T-helper 22 cell (primary cell): ENCODE results near the gene FILIP1L.
"Not testable (repeated sequence)": the region's sequence is repeated elsewhere in the genome, so short reads cannot be mapped to it uniquely, and the experiment has no call there.

Experiments
- DNase-seq: peaks from one replicate; pipeline ENCODE4 v3.0.0-alpha.2; 2020; ENCODE audit warnings: low read depth

The FILIP1L gene

GRCh38 chr3:100098784-100099070, 15.6 kb downstream of the FILIP1L start:
- no peak for DNase-seq

- no peak for DNase-seq
These were observed 16.1 kb downstream of the FILIP1L start for GRCh38 chr3:100097919-100098783.

- DNase-seq: no peak
These were observed 17.4 kb downstream of the FILIP1L start for GRCh38 chr3:100096866-100097265.

DNA sequence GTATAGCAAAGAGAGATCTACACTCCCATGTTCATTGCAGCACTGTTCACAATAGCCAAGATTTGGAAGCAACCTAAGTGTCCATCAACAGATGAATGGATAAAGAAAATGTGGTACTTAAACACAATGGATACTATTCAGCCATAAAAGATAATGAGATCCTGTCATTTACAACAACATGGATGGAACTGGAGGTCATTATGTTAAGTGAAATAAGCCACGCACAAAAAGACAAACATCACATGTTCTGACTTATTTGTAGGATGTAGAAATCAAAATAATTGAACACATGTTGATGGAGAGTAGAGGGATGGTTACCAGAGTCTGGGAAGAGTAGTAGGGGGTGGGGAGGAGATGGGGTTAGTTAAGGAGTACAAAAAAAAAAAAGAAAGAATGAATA, 18.0 kb downstream of the FILIP1L start:
- not testable (repeated sequence) for DNase-seq

GRCh38 chr3:100093831-100094230, 20.5 kb downstream of the FILIP1L start:
- no peak for DNase-seq

DNA sequence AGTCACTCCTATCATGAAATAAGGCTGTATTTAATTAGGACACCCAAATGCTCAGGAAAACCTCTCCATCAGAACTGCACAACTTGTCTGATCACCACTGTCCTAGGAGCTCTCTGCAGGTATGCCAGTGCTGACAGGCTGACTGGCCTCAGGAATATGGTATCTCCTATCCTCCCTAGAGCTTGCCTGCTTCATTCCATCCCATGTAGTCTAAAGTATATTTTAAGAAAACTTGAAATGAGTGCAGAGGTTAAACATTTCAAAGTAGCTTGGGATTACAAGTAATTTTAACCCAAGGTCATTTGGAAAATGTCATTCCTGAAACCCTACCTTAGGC, 23.7 kb downstream of the FILIP1L start:
- DNase-seq: no peak

- no peak for DNase-seq
These were observed 24.3 kb downstream of the FILIP1L start for GRCh38 chr3:100089812-100090668.

- DNase-seq: no peak
These were observed 25.4 kb downstream of the FILIP1L start for GRCh38 chr3:100088735-100089368.

DNA sequence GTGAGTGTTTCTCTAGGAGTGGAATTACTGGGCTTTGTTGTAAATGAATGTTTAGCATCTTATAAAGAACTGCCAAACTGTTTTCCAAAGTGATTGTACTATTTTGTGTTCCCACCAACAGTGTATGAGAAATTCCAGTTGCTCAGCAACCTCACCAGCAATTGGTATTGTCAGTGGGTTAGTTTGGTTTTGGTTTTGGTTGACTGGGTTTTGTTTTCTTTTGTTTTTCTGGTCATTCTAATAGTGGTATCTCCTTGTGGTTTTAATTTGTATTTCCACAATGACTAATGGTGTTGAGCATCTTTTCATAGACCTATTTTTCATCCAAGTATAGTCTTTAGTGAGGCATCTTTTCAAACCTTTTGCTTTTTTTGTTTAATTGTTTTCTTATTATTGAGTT, 27.1 kb downstream of the FILIP1L start:
- no peak for DNase-seq

GRCh38 chr3:100086401-100086800, 27.9 kb downstream of the FILIP1L start:
- DNase-seq: no peak

DNA sequence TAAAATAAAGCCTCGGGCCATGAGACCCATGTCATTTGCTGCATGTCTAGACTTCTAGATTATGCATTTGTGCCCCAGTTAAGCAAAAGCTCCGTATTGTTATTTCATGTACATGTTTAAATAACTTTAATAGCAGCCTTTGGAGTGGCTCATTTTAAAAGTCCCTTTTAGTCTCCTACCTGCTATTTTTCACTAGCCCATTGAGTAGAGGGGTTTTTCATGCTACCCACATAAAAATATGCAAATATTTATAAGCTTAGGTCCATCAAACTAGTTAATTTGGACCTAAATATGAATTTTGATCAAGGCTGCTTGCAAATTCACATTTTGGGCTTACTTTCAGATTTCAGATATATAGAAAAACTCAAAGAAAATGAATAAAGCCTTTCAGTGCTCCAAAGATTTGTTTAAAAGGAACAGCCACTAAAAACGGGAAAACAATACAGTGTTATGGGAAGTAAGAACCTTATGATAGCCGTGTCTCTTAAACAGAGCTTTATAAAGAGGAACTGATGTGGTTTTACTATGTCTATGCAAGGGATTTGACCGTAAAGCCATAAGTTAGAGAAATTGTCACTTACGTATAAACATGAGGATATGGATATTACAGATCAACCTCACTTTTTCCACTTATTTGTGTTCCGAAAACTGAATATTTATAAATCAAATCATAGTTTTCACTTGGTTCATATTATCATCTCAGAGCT, 30.0 kb downstream of the FILIP1L start:
- no peak for DNase-seq

GRCh38 chr3:100083209-100083608, 31.1 kb downstream of the FILIP1L start:
- DNase-seq: no peak

DNA sequence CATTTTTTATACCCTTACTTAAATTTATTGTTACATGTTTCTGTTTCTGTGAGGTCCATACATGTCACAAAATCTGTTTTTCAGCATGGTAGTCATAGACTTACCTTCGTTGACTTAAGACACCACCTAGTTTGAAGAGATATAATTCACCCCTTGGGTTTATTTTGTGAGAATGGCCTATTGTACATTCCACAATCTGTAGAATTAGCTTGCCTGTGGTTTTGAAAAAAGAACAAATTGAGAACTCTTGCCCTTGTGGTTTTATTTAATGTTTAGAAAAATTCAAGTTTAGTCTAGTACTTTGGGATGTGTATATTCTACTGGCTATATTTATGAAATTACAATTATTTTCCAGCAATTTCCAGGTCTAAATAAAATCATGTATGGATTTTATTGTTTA, 31.6 kb downstream of the FILIP1L start:
- no peak for DNase-seq

DNA sequence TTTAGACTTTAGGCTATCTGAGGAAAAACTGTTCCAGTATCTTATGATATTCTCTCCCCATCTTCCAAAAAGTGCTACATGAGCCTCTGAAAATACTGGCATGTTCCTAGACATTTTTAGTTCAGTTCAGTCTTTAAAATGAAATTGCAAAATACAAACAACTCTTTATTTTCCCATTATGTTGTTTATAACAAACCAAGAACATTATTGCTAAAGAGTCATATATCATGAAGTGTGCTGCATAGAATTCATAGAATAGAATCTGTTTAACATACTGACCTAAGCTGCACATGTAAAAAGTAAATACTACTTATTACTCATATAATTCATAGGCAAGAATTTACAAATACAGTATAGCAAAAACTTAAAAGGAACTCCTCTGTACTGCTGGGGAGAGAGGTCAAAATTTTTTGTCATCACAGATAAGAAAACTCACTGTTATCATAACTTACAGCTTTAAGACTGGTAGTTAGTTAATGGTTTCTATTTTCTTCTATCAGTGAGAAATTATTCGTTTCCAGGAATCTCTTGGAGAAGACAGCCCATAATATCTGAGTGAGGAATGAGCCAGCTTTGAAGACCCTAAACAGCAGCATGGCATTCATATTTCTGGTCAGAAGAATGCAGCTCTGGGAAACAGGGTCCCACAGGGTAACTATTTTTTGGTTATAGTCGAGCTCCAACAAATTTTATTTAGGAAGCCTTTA, 32.2 kb downstream of the FILIP1L start:
- no peak for DNase-seq

GRCh38 chr3:100081311-100081710, 33.0 kb downstream of the FILIP1L start:
- DNase-seq: no peak

GRCh38 chr3:100080573-100080972, 33.7 kb downstream of the FILIP1L start:
- no peak for DNase-seq

DNA sequence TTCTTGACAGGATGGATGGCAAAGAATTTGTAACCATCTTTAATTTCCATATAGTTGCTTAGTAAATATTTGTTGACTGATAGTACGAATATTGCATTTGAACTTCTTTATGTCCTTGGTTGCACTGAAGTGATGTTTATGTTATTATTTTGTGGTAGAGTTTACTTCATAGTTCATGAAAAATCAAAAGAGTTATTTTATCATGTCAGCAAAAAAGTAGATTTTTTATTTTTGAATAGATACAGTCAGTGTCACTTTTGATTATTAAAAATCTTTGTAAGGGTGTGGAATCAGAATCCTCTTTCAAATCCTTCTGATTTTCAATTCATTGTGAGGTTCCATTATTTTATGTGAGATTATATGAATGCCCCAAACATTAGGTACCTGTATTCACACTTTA, 35.0 kb downstream of the FILIP1L start:
- DNase-seq: no peak

DNA sequence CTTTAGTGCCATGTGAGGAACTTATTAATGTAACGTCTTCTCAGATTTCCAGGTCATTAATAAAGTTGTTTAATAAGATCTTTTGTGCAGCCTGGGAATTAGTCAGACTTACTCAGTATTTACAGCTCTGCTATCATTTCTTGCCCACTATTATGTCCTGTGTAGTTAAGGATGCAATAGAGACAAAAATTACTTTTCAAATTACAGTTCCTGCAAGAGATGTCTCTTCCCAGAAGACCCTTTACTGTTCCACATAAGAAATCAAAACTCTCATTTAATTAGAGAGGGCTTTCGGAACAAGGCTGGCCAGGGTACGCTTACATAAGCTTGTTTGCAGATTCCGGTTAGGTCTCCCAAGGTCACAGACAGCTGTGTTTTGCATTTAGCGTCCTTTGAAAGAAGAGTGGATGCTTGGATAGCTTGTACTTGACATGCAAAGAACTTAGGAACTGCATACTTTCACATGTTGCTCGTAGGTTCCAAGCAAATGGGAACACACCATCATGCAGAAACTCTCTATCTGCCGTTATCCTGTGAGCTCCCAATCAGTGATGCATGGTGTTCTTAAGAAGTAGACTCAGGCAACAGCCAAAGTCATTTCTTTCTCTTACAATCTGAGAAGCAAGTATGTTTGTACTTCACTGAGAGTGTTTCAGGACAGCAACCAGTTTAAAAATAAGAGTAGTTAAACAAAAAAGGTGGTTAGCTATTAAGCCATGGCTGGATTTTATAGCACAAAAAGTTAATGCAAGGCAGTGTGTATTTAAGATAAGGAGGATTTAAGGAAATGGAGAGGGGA, 37.4 kb downstream of the FILIP1L start:
- DNase-seq: no peak

- DNase-seq: no peak
These were observed 38.2 kb downstream of the FILIP1L start for GRCh38 chr3:100075851-100076730.

- DNase-seq: no peak
These were observed 39.1 kb downstream of the FILIP1L start for GRCh38 chr3:100075196-100075595.
